Ishikawa (cell line): ENCODE data around the gene SPATC1L.

Experiments used
- CEBPB ChIP-seq: IDR thresholded peaks from 2 replicates; pipeline ENCODE4 v1.6.1; 2012
- CREB1 ChIP-seq: IDR thresholded peaks from 2 replicates; pipeline ENCODE4 v1.6.1; 2012; ENCODE audit warnings: low read depth
- EGR1 ChIP-seq: IDR thresholded peaks from 2 replicates; pipeline ENCODE4 v1.6.1; 2012
- EP300 ChIP-seq: IDR thresholded peaks from 2 replicates; pipeline ENCODE4 v1.6.1; 2012; ENCODE audit warnings: borderline replicate concordance
- FOXM1 ChIP-seq: IDR thresholded peaks from 2 replicates; pipeline ENCODE4 v1.6.1; 2012; ENCODE audit warnings: low read depth, borderline replicate concordance
- MAX ChIP-seq: IDR thresholded peaks from 2 replicates; pipeline ENCODE4 v1.6.1; 2012
- NFIC ChIP-seq: IDR thresholded peaks from 2 replicates; pipeline ENCODE4 v1.6.1; 2012
- RAD21 ChIP-seq: IDR thresholded peaks from 2 replicates; pipeline ENCODE4 v1.6.1; 2012; ENCODE audit warnings: low read depth
- REST ChIP-seq: IDR thresholded peaks from 2 replicates; pipeline ENCODE4 v1.6.1; 2012; ENCODE audit warnings: low read depth, mild to moderate bottlenecking
- TAF1 ChIP-seq: IDR thresholded peaks from 2 replicates; pipeline ENCODE4 v1.6.1; 2012; ENCODE audit warnings: low read depth, mild to moderate bottlenecking
- TCF12 ChIP-seq: IDR thresholded peaks from 2 replicates; pipeline ENCODE4 v1.6.1; 2012; ENCODE audit warnings: low read depth
- TEAD4 ChIP-seq: IDR thresholded peaks from 2 replicates; pipeline ENCODE4 v1.6.1; 2012
- USF1 ChIP-seq: IDR thresholded peaks from 2 replicates; pipeline ENCODE4 v1.6.1; 2012
- YY1 ChIP-seq: IDR thresholded peaks from 2 replicates; pipeline ENCODE4 v1.6.1; 2012; ENCODE audit warnings: low read depth
- ZBTB7A ChIP-seq: IDR thresholded peaks from 2 replicates; pipeline ENCODE4 v1.6.1; 2012; ENCODE audit warnings: low read depth

The SPATC1L gene

GRCh38 chr21:46122237-46122671, 62.0 kb downstream of the SPATC1L start:
- TF ChIP-seq YY1 (no peak), EP300 (no peak), TCF12 (no peak), MAX (no peak), USF1 (no peak), FOXM1 (no peak), NFIC (no peak), RAD21 (no peak), EGR1 (no peak), TAF1 (no peak), TEAD4 (no peak), CEBPB (no peak), ZBTB7A (no peak), CREB1 (no peak), REST (no peak)

- no peak for TF ChIP-seq TAF1
- TF ChIP-seq MAX: no peak
- no peak for TF ChIP-seq EGR1
Measured at GRCh38 chr21:46121286-46122221, 62.7 kb downstream of the SPATC1L start.

- TF ChIP-seq TAF1: no peak
- no peak for TF ChIP-seq TEAD4
- no peak for TF ChIP-seq MAX
- no peak for TF ChIP-seq CREB1
- TF ChIP-seq CEBPB: no peak
- no peak for TF ChIP-seq RAD21
Measured at GRCh38 chr21:46120301-46121285, 63.7 kb downstream of the SPATC1L start.

- no peak for TF ChIP-seq FOXM1
- TF ChIP-seq YY1: no peak
- no peak for TF ChIP-seq TCF12
- TF ChIP-seq TAF1: no peak
- TF ChIP-seq USF1: no peak
- TF ChIP-seq MAX: no peak
- TF ChIP-seq CEBPB: no peak
- no peak for TF ChIP-seq CREB1
- TF ChIP-seq REST: no peak
Measured at GRCh38 chr21:46119637-46120271, 64.5 kb downstream of the SPATC1L start.
